Adrenal gland (tissue), 5 donors: Measurements from ENCODE around the gene CCDC33.

Experiments used
- CTCF ChIP-seq, 6 experiments: fragments of 450-650 bp in 4 of 6; fragments of 200-600 bp in 2 of 6; sonication (generic) in 1 of 6; IDR thresholded peaks; 1 replicate in 5 of 6; 2 replicates in 1 of 6; pipeline versions ENCODE4 v1.5.1 to v1.8.0; 2016 to 2021; ENCODE audit warnings: antibody characterized with exemption in 6 of 6, mild to moderate bottlenecking in 2 of 6, moderate library complexity in 1 of 6
- POLR2A ChIP-seq, 2 donors: fragments of 450-650 bp; IDR thresholded peaks; one replicate each; pipeline ENCODE4 v1.6.1; 2017; ENCODE audit warnings: antibody characterized with exemption in 2 of 2, mild to moderate bottlenecking in 2 of 2, moderate library complexity in 1 of 2
- donor health status: DM: no; HTN: no; CAD: no.

DNA sequence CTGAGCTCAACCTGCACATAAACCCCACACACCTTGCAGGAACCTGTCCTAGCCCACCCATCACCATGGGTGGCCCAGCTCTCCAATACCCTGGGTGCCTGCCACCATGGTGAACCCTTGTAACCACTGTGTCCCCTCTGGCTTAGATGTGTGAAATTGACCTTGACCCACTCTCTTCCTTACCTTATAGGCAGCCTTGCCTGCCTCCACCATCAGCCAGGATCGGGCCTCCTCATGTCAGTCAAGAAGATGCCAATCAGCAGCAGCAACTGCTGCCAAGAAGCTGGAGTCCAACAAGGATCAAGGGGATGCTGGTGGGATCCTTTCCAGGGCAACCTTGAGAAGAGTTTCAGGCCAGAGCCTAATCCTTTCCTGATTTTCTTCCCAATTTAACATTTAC lies 140.1 kb downstream of the CCDC33 start:
- TF ChIP-seq CTCF (IDR thresholded peaks at IDR 0.05) (no peak), POLR2A (IDR thresholded peaks at IDR 0.05) (no peak)
